DOHH2 (cell line): Measurements from ENCODE around the gene BNIP5.

Source experiments
- H3F3A ChIP-seq: fragments of 200-600 bp; sonication (generic), shearing (Covaris generic); 2 replicates; pipeline ENCODE4 v1.6.0; 2016; ENCODE audit warnings: antibody characterized with exemption, mild to moderate bottlenecking; ENCODE audit not compliant: control insufficient read depth, insufficient read depth
- H3K27ac ChIP-seq: fragments of 200-600 bp; sonication (generic); 2 replicates; pipeline ENCODE4 v1.5.1; 2014; ENCODE audit warnings: low read depth, mild to moderate bottlenecking, low read length, moderate library complexity
- H3K27me3 ChIP-seq: fragments of 200-600 bp; sonication (generic); 2 replicates; pipeline ENCODE4 v1.6.1; 2014; ENCODE audit warnings: mild to moderate bottlenecking, low read length, mixed read lengths; ENCODE audit not compliant: control insufficient read depth
- H3K36me3 ChIP-seq: fragments of 200-600 bp; sonication (generic); 2 replicates; pipeline ENCODE4 v1.6.1; 2014; ENCODE audit warnings: mild to moderate bottlenecking, low read length, moderate library complexity, mixed read lengths; ENCODE audit not compliant: control insufficient read depth
- H3K4me1 ChIP-seq: fragments of 200-600 bp; sonication (generic); 2 replicates; pipeline ENCODE4 v1.6.1; 2014; ENCODE audit warnings: mild to moderate bottlenecking, low read length, mixed read lengths; ENCODE audit not compliant: control insufficient read depth
- H3K4me2 ChIP-seq: fragments of 200-600 bp; sonication (generic); 2 replicates; pipeline ENCODE4 v1.6.0; 2014; ENCODE audit warnings: mild to moderate bottlenecking, low read length, moderate library complexity
- H3K4me3 ChIP-seq: fragments of 200-600 bp; sonication (generic); 2 replicates; pipeline ENCODE4 v1.5.1; 2014; ENCODE audit warnings: mild to moderate bottlenecking, low read length, mixed read lengths
- H3K79me2 ChIP-seq: fragments of 200-600 bp; sonication (generic); 2 replicates; pipeline ENCODE4 v1.6.1; 2014; ENCODE audit warnings: mild to moderate bottlenecking, low read length, mixed read lengths; ENCODE audit not compliant: control insufficient read depth
- H3K9me2 ChIP-seq: fragments of 200-600 bp; sonication (generic); replicated peaks from 2 replicates; pipeline ENCODE4 v1.6.1; 2014; ENCODE audit warnings: mild to moderate bottlenecking, low read length, mixed read lengths; ENCODE audit not compliant: control insufficient read depth
- H3K9me3 ChIP-seq: fragments of 200-600 bp; sonication (generic); 2 replicates; pipeline ENCODE4 v1.6.1; 2014; ENCODE audit warnings: antibody characterized with exemption, low read length, mixed read lengths; ENCODE audit not compliant: control insufficient read depth, insufficient read depth
- H4K20me1 ChIP-seq: fragments of 200-600 bp; sonication (generic); 2 replicates; pipeline ENCODE4 v1.6.0; 2014; ENCODE audit warnings: low read depth, mild to moderate bottlenecking, antibody characterized with exemption, low read length, moderate library complexity; ENCODE audit not compliant: control insufficient read depth, insufficient read depth
- CTCF ChIP-seq: fragments of 200-600 bp; sonication (generic); IDR thresholded peaks from one replicate; pipeline ENCODE4 v1.5.1; 2014; ENCODE audit warnings: antibody characterized with exemption, mild to moderate bottlenecking, low read depth, low read length; ENCODE audit not compliant: poor library complexity, severe bottlenecking
- EZH2phosphoT487 ChIP-seq: fragments of 200-600 bp; sonication (generic); IDR thresholded peaks from 2 replicates; pipeline ENCODE4 v1.6.1; 2017; ENCODE audit warnings: borderline replicate concordance, mild to moderate bottlenecking, antibody characterized with exemption, low read length, moderate library complexity, mixed read lengths

Gene BNIP5

DNA sequence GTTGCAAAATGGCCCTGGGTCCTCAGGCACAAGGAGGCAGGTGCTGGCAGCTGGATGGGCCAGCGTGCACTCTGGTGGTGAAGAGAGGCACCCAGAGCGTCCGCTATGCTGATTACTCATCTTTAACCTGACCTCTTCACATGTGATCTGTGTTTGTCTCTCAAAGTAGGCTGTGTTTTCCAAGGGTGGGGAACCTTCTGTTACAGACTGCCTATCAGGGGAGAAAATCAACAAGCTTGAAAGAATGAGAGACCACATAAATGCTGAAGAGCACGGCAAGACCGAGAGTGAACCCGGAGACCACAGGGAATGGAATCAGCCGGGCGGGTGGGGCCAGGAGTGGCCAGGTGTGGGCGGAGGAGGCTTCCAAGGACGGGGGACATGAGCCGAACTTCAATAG, 16.2 kb downstream of the BNIP5 start:
- Histone ChIP-seq H3K9me3 (no peaks in the 10 kb centered on the region), H3K9me2 (no peaks in the 10 kb centered on the region), H3F3A (no peaks in the 10 kb centered on the region), H3K27me3 (no peaks in the 10 kb centered on the region; the same call in 1 of the 2 replicates), H3K79me2 (no peaks in the 10 kb centered on the region), H3K4me3 (no peak overlapping the region), H3K4me1 (no peaks in the 10 kb centered on the region), H3K4me2 (no peak overlapping the region), H4K20me1 (no peaks in the 10 kb centered on the region), H3K27ac (no peak overlapping the region), H3K36me3 (no peaks in the 10 kb centered on the region)
- TF ChIP-seq EZH2phosphoT487 (no peak), CTCF (no peak)

GRCh38 chr6:36319821-36320220, 16.9 kb downstream of the BNIP5 start:
- Histone ChIP-seq H3K9me2 (no peaks in the 10 kb centered on the region), H3K27ac (no peak overlapping the region), H3K4me2 (no peak overlapping the region), H3F3A (no peaks in the 10 kb centered on the region), H3K36me3 (no peaks in the 10 kb centered on the region), H3K27me3 (no peaks in the 10 kb centered on the region; the same call in 1 of the 2 replicates), H4K20me1 (no peaks in the 10 kb centered on the region), H3K4me1 (peaks cover under 1% of the 10 kb centered on the region; the same call in 1 of the 2 replicates), H3K4me3 (no peak overlapping the region), H3K79me2 (no peaks in the 10 kb centered on the region), H3K9me3 (no peaks in the 10 kb centered on the region)
- TF ChIP-seq EZH2phosphoT487 (no peak), CTCF (no peak)

- no peaks in the 10 kb centered on the region; the same call in 1 of the 2 replicates for H3K27me3 ChIP-seq
- no peaks in the 10 kb centered on the region for H3K79me2 ChIP-seq
- TF ChIP-seq CTCF = no peak
- no peak for TF ChIP-seq EZH2phosphoT487
- no peak overlapping the region for H3K4me2 ChIP-seq
- no peaks in the 10 kb centered on the region for H3K9me2 ChIP-seq
- no peak overlapping the region for H3K27ac ChIP-seq
- peaks cover 4% of the 10 kb centered on the region for H3K4me1 ChIP-seq
- H3K9me3 ChIP-seq = no peaks in the 10 kb centered on the region
- H3F3A ChIP-seq = no peaks in the 10 kb centered on the region
- H4K20me1 ChIP-seq = no peaks in the 10 kb centered on the region
- no peaks in the 10 kb centered on the region for H3K36me3 ChIP-seq
- H3K4me3 ChIP-seq = no peak overlapping the region
Observed at GRCh38 chr6:36319436-36319762, 17.3 kb downstream of the BNIP5 start.
